Measurements from ENCODE around the gene NABP2. TPM values are rescaled to one million over a fixed set of nuclear protein-coding genes. Genes with fewer than 3 reads are reported as not detected.
"Not testable (repeated sequence)": the region's sequence is repeated elsewhere in the genome, so short reads cannot be mapped to it uniquely, and the experiment has no call there.

Gene NABP2
- total and polyA plus RNA-seq, 3 donors from 2014 or later, result 27.5 to 40.8 (median 30.4) TPM

DNA sequence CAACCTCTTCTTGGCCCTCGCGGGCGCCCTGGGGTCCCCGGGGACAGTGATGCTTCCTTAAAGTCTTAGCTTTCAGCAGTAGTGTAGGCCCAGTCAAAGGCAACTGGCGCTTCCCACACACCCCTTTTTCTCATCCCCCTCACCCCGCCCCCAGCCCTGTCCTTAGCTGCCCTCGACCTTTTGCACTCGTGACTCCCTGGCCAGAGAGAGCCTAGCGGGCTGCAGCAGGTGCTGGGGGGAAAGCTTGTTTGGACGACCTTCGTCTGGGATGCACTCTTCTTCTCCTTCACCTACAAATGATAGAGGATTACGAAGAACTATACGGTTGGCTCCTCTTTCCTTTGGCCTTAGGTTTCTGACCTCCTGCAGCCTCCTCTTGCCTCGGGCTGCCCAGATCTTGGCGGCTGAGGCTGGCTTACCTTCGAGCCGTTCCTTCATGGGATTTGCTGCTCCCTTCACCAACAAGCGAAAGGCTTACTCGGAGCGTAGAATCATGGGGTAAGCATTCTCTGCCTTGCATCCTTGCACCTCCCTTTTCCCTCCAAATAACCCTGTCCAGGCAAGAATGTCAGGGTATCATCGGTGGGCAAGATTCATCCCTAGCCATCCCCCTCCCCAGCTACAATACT lies 43.4 kb downstream of the NABP2 start:
- peak overlapping the region; percentile 72 to 76 for H3K4me3 ChIP-seq
- TF ChIP-seq, protein P1, sequence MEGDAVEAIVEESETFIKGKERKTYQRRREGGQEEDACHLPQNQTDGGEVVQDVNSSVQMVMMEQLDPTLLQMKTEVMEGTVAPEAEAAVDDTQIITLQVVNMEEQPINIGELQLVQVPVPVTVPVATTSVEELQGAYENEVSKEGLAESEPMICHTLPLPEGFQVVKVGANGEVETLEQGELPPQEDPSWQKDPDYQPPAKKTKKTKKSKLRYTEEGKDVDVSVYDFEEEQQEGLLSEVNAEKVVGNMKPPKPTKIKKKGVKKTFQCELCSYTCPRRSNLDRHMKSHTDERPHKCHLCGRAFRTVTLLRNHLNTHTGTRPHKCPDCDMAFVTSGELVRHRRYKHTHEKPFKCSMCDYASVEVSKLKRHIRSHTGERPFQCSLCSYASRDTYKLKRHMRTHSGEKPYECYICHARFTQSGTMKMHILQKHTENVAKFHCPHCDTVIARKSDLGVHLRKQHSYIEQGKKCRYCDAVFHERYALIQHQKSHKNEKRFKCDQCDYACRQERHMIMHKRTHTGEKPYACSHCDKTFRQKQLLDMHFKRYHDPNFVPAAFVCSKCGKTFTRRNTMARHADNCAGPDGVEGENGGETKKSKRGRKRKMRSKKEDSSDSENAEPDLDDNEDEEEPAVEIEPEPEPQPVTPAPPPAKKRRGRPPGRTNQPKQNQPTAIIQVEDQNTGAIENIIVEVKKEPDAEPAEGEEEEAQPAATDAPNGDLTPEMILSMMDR (IDR thresholded peaks at IDR 0.05), result no peak
- no peak for TF ChIP-seq POLR2A (IDR thresholded peaks at IDR 0.05)
- peak; percentile 48 for DNase-seq
- no peaks in the 10 kb centered on the region for H3K36me3 ChIP-seq (ENCODE audit: low read depth, missing control alignments)
- H3K9me3 ChIP-seq, result no peaks in the 10 kb centered on the region
- H3K4me1 ChIP-seq, result peaks cover 26% of the 10 kb centered on the region
- 12 to 19% methylated on average over 17 to 21 of the region's 21 CpGs for WGBS, 2 donors
- H3K27ac ChIP-seq, result peak overlapping the region; percentile 91
- intact Hi-C loops (cut with DNase I; ENCODE audit: low total_unique reads), result no loop called here
- no peaks in the 10 kb centered on the region for H3K27me3 ChIP-seq

DNA sequence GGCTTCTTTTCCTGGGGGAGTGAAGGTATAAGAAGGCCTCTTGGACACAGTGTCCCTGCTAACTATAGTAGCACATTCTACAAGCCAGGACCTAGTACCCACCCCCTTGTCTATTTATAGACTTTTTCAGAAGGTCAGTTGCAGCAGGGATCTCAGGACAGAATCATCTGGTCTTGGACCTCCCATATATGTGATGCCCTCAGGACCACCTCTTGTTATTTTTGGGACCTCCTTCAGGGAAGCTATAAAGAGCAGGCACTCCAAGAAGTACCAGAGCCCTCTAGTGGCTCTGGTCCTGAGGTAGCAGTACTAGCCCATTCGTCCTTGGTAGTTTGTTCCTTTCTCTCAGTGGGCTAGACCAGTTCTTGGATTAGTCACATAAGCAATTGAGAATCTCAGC lies 46.9 kb downstream of the NABP2 start:
- Histone ChIP-seq H3K4me3 (no peak overlapping the region), H3K9me3 (no peaks in the 10 kb centered on the region), H3K27me3 (no peaks in the 10 kb centered on the region), H3K4me1 (peaks cover 26% of the 10 kb centered on the region), H3K36me3 (ENCODE audit: low read depth, missing control alignments) (no peaks in the 10 kb centered on the region), H3K27ac (peak overlapping the region in 1 of 2 donors; percentile 17)
- 14 to 45% methylated on average over 1 of the region's 1 CpG for WGBS, 2 donors
- DNase-seq, result peak; percentile 27
- no peak for TF ChIP-seq POLR2A (IDR thresholded peaks at IDR 0.05)
- TF ChIP-seq, protein P1 (IDR thresholded peaks at IDR 0.05), result peak in 2 of 3 experiments; percentile 21 to 22
- intact Hi-C loops (cut with DNase I; ENCODE audit: low total_unique reads), result no loop called here

DNA sequence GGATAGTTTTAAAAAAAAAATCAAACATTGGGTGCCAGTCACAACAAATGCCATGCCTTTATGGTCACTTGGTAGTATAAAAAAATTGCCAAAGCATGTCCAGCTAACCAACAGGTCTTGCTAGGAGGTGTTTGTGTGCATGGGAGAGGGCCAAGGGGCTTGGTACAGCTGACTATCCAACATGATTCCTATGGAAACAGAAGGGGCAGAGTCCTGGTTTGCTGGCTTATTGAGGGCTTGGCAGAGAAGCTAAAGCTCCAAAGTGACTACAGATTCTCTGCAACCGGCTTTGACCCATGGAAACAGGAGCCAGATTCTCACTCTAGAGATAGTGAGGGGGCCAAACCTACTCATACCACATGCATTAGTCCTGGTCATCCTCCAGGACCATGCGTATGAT lies 48.3 kb downstream of the NABP2 start:
- intact Hi-C loops (cut with DNase I; ENCODE audit: low total_unique reads); H3K9me3 ChIP-seq; H3K4me3 ChIP-seq; H3K27me3 ChIP-seq; H3K36me3 ChIP-seq (ENCODE audit: low read depth, missing control alignments); H3K27ac ChIP-seq; DNase-seq: not testable (repeated sequence)
- 71 to 76% methylated on average over 2 of the region's 2 CpGs for WGBS, 2 donors
- peaks cover 22% of the 10 kb centered on the region for H3K4me1 ChIP-seq

DNA sequence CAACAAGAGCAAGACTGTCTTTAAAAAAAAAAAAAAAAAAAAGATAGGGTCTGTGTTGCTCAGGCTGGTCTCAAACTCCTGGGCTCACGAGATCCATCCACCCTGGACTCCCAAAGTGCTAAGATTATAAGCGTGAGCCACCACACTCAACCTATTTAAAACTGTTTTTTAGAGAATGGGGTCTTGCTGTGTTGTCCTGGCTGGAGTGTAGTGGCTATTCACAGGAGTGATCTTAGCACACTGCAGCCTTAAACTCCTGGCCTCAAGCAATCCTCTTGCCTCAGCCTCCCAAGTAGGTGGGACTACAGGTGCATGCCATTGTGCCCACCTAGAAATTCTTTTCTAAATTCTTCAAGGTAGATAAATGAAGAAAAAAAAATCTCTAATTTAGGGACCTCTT lies 50.2 kb downstream of the NABP2 start:
- no peaks in the 10 kb centered on the region for H3K27me3 ChIP-seq
- H3K4me1 ChIP-seq, result peaks cover 14% of the 10 kb centered on the region
- TF ChIP-seq, protein P1 (IDR thresholded peaks at IDR 0.05), result no peak
- no peak for TF ChIP-seq POLR2A (IDR thresholded peaks at IDR 0.05)
- H3K36me3 ChIP-seq (ENCODE audit: low read depth, missing control alignments), result no peaks in the 10 kb centered on the region
- no peaks in the 10 kb centered on the region for H3K9me3 ChIP-seq
- H3K27ac ChIP-seq, result no peak overlapping the region
- DNase-seq, result no peak
- no peak overlapping the region for H3K4me3 ChIP-seq
- 79 to 96% methylated on average over 2 of the region's 2 CpGs for WGBS, 2 donors
- intact Hi-C loops (cut with DNase I; ENCODE audit: low total_unique reads), result no loop called here

DNA sequence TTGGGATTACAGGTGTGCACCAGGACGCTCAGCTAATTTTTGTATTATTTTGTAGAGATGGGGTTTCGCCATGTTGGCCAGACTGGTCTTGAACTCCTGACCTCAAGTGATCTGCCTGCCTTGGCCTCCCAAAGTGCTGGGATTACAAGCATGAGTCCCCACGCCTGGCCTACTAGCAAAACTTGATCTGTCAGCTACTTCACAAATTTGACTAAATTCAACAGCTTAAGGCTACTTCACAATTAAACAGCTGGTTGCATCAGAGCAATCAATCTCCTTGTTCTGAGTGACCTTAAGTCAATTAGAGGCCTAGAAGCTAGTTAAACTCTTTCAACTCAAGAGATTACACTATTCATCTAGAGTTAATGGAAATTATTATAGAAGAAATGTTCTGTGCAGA lies 54.8 kb downstream of the NABP2 start:
- intact Hi-C loops (cut with DNase I; ENCODE audit: low total_unique reads), result no loop called here
- TF ChIP-seq, protein P1 (IDR thresholded peaks at IDR 0.05), result no peak
- no peak for TF ChIP-seq POLR2A (IDR thresholded peaks at IDR 0.05)
- H3K4me1 ChIP-seq, result no peaks in the 10 kb centered on the region
- no peak overlapping the region for H3K4me3 ChIP-seq
- H3K36me3 ChIP-seq (ENCODE audit: low read depth, missing control alignments), result no peaks in the 10 kb centered on the region
- no peak overlapping the region for H3K27ac ChIP-seq
- no peaks in the 10 kb centered on the region for H3K27me3 ChIP-seq
- 95 to 97% methylated on average over 3 of the region's 3 CpGs for WGBS, 2 donors
- H3K9me3 ChIP-seq, result no peaks in the 10 kb centered on the region
- DNase-seq, result no peak

Other genes with a start within 250 kb of the NABP2 start
- gene SUOX, start 227.1 kb upstream of the NABP2 start, total RNA-seq, result 10 to 100 TPM in 1 of 2 donors, 1 to 10 TPM in 1; 9.5 to 14.3 TPM
- 14.1 TPM for gene SUOX, start 227.1 kb upstream of the NABP2 start, polyA plus RNA-seq (ENCODE audit: insufficient read depth, low read depth, low replicate concordance)
- 10 to 100 TPM; 10.7 to 13.9 TPM for gene IKZF4, start 203.3 kb upstream of the NABP2 start, total RNA-seq
- gene IKZF4, start 203.3 kb upstream of the NABP2 start, polyA plus RNA-seq (ENCODE audit: insufficient read depth, low read depth, low replicate concordance), result 17.7 TPM
- 100 to 1,000 TPM; 395 to 568 TPM for gene RPS26, start 182.4 kb upstream of the NABP2 start, total RNA-seq
- gene RPS26, start 182.4 kb upstream of the NABP2 start, polyA plus RNA-seq (ENCODE audit: insufficient read depth, low read depth, low replicate concordance), result 197 TPM
- gene ERBB3, start 144.2 kb upstream of the NABP2 start, total RNA-seq, result 1 to 10 TPM; 3.3 to 9.8 TPM
- 6.1 TPM for gene ERBB3, start 144.2 kb upstream of the NABP2 start, polyA plus RNA-seq (ENCODE audit: insufficient read depth, low read depth, low replicate concordance)
- gene PA2G4, start 119.8 kb upstream of the NABP2 start, total RNA-seq, result 10 to 100 TPM; 61.0 to 81.4 TPM
- gene PA2G4, start 119.8 kb upstream of the NABP2 start, polyA plus RNA-seq (ENCODE audit: insufficient read depth, low read depth, low replicate concordance), result 190 TPM
- 1,000 to 10,000 TPM; 1,066 to 1,985 TPM for gene RPL41, start 107.7 kb upstream of the NABP2 start, total RNA-seq
- gene RPL41, start 107.7 kb upstream of the NABP2 start, polyA plus RNA-seq (ENCODE audit: insufficient read depth, low read depth, low replicate concordance), result 2,323 TPM
- gene ZC3H10, start 106.1 kb upstream of the NABP2 start, total RNA-seq, result 10 to 100 TPM; 16.2 to 20.6 TPM
- gene ZC3H10, start 106.1 kb upstream of the NABP2 start, polyA plus RNA-seq (ENCODE audit: insufficient read depth, low read depth, low replicate concordance), result 12.4 TPM
- gene ESYT1, start 96.1 kb upstream of the NABP2 start, total RNA-seq, result 10 to 100 TPM; 72.0 to 99.8 TPM
- 50.8 TPM for gene ESYT1, start 96.1 kb upstream of the NABP2 start, polyA plus RNA-seq (ENCODE audit: insufficient read depth, low read depth, low replicate concordance)
- 100 to 1,000 TPM; 229 to 428 TPM for gene MYL6B, start 71.8 kb upstream of the NABP2 start, total RNA-seq
- 480 TPM for gene MYL6B, start 71.8 kb upstream of the NABP2 start, polyA plus RNA-seq (ENCODE audit: insufficient read depth, low read depth, low replicate concordance)
- 1,000 to 10,000 TPM in 1 of 2 donors, 100 to 1,000 TPM in 1; 939 to 1,373 TPM for gene MYL6, start 66.0 kb upstream of the NABP2 start, total RNA-seq
- 1,271 TPM for gene MYL6, start 66.0 kb upstream of the NABP2 start, polyA plus RNA-seq (ENCODE audit: insufficient read depth, low read depth, low replicate concordance)
- gene SMARCC2, start 34.9 kb upstream of the NABP2 start, total RNA-seq, result 100 to 1,000 TPM; 106 to 148 TPM
- gene SMARCC2, start 34.9 kb upstream of the NABP2 start, polyA plus RNA-seq (ENCODE audit: insufficient read depth, low read depth, low replicate concordance), result 69.5 TPM
- 10 to 100 TPM; 63.7 to 70.2 TPM for gene RNF41, start 2.4 kb upstream of the NABP2 start, total RNA-seq
- gene RNF41, start 2.4 kb upstream of the NABP2 start, polyA plus RNA-seq (ENCODE audit: insufficient read depth, low read depth, low replicate concordance), result 49.3 TPM
- gene SLC39A5, start 5.7 kb downstream of the NABP2 start, total RNA-seq, result under 1 TPM in 1 of 2 donors, not detected in 1; 0.87 TPM
- 3.9 TPM for gene SLC39A5, start 5.7 kb downstream of the NABP2 start, polyA plus RNA-seq (ENCODE audit: insufficient read depth, low read depth, low replicate concordance)
- 10 to 100 TPM; 26.8 to 32.3 TPM for gene ANKRD52, start 34.0 kb downstream of the NABP2 start, total RNA-seq
- 20.1 TPM for gene ANKRD52, start 34.0 kb downstream of the NABP2 start, polyA plus RNA-seq (ENCODE audit: insufficient read depth, low read depth, low replicate concordance)
- 10 to 100 TPM; 24.2 to 26.9 TPM for gene COQ10A, start 42.6 kb downstream of the NABP2 start, total RNA-seq
- gene COQ10A, start 42.6 kb downstream of the NABP2 start, polyA plus RNA-seq (ENCODE audit: insufficient read depth, low read depth, low replicate concordance), result 10.6 TPM
- gene CS, start 76.0 kb downstream of the NABP2 start, total RNA-seq, result 10 to 100 TPM; 67.8 to 70.2 TPM
- gene CS, start 76.0 kb downstream of the NABP2 start, polyA plus RNA-seq (ENCODE audit: insufficient read depth, low read depth, low replicate concordance), result 63.8 TPM
- gene CNPY2, start 91.6 kb downstream of the NABP2 start, total RNA-seq, result 10 to 100 TPM; 62.4 to 63.3 TPM
- 82.5 TPM for gene CNPY2, start 91.6 kb downstream of the NABP2 start, polyA plus RNA-seq (ENCODE audit: insufficient read depth, low read depth, low replicate concordance)
- 100 to 1,000 TPM; 105 to 155 TPM for gene PAN2, start 109.7 kb downstream of the NABP2 start, total RNA-seq
- 119 TPM for gene PAN2, start 109.7 kb downstream of the NABP2 start, polyA plus RNA-seq (ENCODE audit: insufficient read depth, low read depth, low replicate concordance)
- 1 to 10 TPM; 8.1 to 8.4 TPM for gene IL23A, start 114.5 kb downstream of the NABP2 start, total RNA-seq
- gene IL23A, start 114.5 kb downstream of the NABP2 start, polyA plus RNA-seq (ENCODE audit: insufficient read depth, low read depth, low replicate concordance), result 34.9 TPM
- 100 to 1,000 TPM; 110 to 122 TPM for gene STAT2, start 135.8 kb downstream of the NABP2 start, total RNA-seq
- 57.0 TPM for gene STAT2, start 135.8 kb downstream of the NABP2 start, polyA plus RNA-seq (ENCODE audit: insufficient read depth, low read depth, low replicate concordance)
- gene APOF, start 138.5 kb downstream of the NABP2 start, total RNA-seq, result not detected
- gene APOF, start 138.5 kb downstream of the NABP2 start, polyA plus RNA-seq (ENCODE audit: insufficient read depth, low read depth, low replicate concordance), result not detected
- gene TIMELESS, start 225.1 kb downstream of the NABP2 start, total RNA-seq, result 10 to 100 TPM; 16.2 to 16.3 TPM
- gene TIMELESS, start 225.1 kb downstream of the NABP2 start, polyA plus RNA-seq (ENCODE audit: insufficient read depth, low read depth, low replicate concordance), result 13.5 TPM
- 1 to 10 TPM in 1 of 2 donors, under 1 TPM in 1; 0.63 to 1.2 TPM for gene MIP, start 230.3 kb downstream of the NABP2 start, total RNA-seq
- 1.1 TPM for gene MIP, start 230.3 kb downstream of the NABP2 start, polyA plus RNA-seq (ENCODE audit: insufficient read depth, low read depth, low replicate concordance)
- 1 to 10 TPM; 6.8 to 6.9 TPM for gene SPRYD4, start 244.2 kb downstream of the NABP2 start, total RNA-seq
- gene SPRYD4, start 244.2 kb downstream of the NABP2 start, polyA plus RNA-seq (ENCODE audit: insufficient read depth, low read depth, low replicate concordance), result 2.6 TPM

Data from testis (tissue), 3 donors.